HFF-Myc (cell line): ENCODE results near the gene THSD7B.
A peak's percentile ranks its signal among the peaks of the same experiment; 100 is the strongest.

Experiments
- DNase-seq: peaks from one replicate; pipeline ENCODE4 v3.0.0-alpha.2; 2011; ENCODE audit warnings: low read depth; ENCODE audit errors: extremely low read depth
- H3K4me3 ChIP-seq: replicated peaks from 2 replicates; pipeline ENCODE4 v1.5.1; 2011; ENCODE audit warnings: low read depth, mild to moderate bottlenecking, control low read depth, low read length
- TF ChIP-seq, protein P1 (sequence below): IDR thresholded peaks from 2 replicates; pipeline ENCODE4 v1.5.1; 2012; ENCODE audit warnings: mild to moderate bottlenecking, low read depth, low read length, control low read depth; ENCODE audit errors: missing control alignments

Gene THSD7B

GRCh38 chr2:137449454-137449853 lies 684.1 kb downstream of the THSD7B start:
- TF ChIP-seq, protein P1, sequence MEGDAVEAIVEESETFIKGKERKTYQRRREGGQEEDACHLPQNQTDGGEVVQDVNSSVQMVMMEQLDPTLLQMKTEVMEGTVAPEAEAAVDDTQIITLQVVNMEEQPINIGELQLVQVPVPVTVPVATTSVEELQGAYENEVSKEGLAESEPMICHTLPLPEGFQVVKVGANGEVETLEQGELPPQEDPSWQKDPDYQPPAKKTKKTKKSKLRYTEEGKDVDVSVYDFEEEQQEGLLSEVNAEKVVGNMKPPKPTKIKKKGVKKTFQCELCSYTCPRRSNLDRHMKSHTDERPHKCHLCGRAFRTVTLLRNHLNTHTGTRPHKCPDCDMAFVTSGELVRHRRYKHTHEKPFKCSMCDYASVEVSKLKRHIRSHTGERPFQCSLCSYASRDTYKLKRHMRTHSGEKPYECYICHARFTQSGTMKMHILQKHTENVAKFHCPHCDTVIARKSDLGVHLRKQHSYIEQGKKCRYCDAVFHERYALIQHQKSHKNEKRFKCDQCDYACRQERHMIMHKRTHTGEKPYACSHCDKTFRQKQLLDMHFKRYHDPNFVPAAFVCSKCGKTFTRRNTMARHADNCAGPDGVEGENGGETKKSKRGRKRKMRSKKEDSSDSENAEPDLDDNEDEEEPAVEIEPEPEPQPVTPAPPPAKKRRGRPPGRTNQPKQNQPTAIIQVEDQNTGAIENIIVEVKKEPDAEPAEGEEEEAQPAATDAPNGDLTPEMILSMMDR = no peak
- H3K4me3 ChIP-seq = no peak overlapping the region
- no peak for DNase-seq

DNA sequence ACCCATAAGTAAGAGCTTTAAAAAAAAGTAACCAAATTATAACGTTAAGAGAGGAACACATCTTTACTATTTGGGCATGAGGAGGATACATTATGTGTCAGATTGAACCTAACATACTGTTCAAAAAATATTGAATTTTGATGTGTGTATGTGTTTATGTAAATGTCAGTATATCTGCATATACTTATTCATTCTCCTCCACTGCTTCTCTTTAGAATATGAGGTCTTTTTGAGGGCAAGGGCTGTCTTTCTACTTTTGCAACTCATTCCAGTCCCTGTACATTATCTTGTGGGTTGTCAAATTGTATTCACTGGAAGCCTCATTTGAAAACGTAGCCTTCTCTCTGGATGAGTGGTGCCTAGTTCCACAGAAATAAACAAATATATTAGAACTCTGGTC lies 689.5 kb downstream of the THSD7B start:
- H3K4me3 ChIP-seq = no peak overlapping the region
- TF ChIP-seq, protein P1 = no peak
- DNase-seq = no peak

DNA sequence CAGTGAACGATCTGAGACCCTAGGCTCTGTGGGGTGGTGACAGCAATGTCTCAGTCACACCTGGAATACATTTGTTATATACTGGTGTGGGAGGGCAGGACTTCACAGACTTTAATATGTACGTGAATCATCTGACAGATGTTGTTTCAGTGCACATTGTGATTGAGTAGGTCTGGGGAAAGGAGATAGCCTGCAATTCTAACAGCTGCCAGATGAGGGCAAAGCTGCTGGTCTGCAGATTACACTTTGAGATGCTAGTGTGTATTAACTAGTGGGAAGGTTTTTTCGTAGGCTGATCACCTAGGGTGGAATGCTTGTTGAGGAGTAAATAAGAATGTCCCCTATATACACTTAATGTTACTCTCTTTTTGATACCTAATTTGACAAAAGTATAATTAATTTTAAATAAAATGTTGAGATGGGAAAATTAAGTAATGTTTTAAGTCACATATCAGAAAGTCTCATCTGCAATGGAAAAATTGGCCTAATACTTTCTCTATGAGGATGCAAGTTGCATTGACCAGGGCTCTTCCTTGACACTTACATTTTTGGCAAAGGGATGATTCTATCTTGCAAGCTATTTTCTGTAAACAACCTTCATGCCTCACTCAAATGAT lies 702.0 kb downstream of the THSD7B start:
- no peak overlapping the region for H3K4me3 ChIP-seq
- peak; percentile 69 for DNase-seq
- TF ChIP-seq, protein P1 = peak; percentile 75

DNA sequence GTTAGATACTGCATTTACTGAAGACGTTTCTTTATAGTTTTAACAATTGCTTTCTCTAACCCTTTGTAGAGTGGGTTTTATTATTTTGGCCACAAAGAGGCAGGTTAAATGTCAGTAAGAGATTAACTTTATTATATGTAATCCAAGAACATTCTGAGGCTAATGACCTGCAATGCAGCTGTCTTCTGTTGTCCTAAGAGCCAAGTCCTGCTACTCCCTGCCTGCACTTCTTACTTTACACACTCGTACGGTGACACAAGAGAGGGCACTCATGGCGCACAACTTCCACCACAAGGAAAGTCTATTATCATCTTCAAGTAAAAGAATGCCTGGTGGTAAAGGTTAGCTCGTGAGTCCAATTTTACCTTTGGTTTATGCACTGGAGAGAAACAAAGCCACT lies 727.9 kb downstream of the THSD7B start:
- TF ChIP-seq, protein P1 = no peak
- DNase-seq = no peak

GRCh38 chr2:137500599-137500998 lies 735.3 kb downstream of the THSD7B start:
- TF ChIP-seq, protein P1 = no peak
- H3K4me3 ChIP-seq = no peak overlapping the region
- DNase-seq = no peak

More for the DNA sequence above, 727.9 kb downstream of the THSD7B start:
- no peak overlapping the region for H3K4me3 ChIP-seq

GRCh38 chr2:137507237-137507636 lies 741.9 kb downstream of the THSD7B start:
- DNase-seq = no peak
- no peak overlapping the region for H3K4me3 ChIP-seq
- TF ChIP-seq, protein P1 = no peak
